Prostate gland (tissue), 2 donors: ENCODE measurements around the gene MYO5B.

Experiments used
- POLR2A ChIP-seq: fragments of 450-650 bp; IDR thresholded peaks from one replicate; pipeline ENCODE4 v1.6.1; 2016; ENCODE audit warnings: antibody characterized with exemption, mild to moderate bottlenecking
- POLR2AphosphoS5 ChIP-seq: sonication (generic); formaldehyde crosslinking; IDR thresholded peaks from one replicate; pipeline ENCODE4 v1.6.1; 2017; ENCODE audit warnings: antibody characterized with exemption
- TF ChIP-seq, protein P1 (sequence below), 4 experiments: fragments of 200-600 bp in 2 of 4; fragments of 450-650 bp in 2 of 4; sonication (generic) in 2 of 4; IDR thresholded peaks; 1 replicate in 3 of 4; 2 replicates in 1 of 4; pipeline ENCODE4 v1.5.1; 2016 to 2019; ENCODE audit warnings: antibody characterized with exemption in 4 of 4, mild to moderate bottlenecking in 2 of 4, moderate library complexity in 2 of 4

- TF ChIP-seq POLR2A, result no peak
- no peak for TF ChIP-seq POLR2AphosphoS5
- TF ChIP-seq, protein P1, sequence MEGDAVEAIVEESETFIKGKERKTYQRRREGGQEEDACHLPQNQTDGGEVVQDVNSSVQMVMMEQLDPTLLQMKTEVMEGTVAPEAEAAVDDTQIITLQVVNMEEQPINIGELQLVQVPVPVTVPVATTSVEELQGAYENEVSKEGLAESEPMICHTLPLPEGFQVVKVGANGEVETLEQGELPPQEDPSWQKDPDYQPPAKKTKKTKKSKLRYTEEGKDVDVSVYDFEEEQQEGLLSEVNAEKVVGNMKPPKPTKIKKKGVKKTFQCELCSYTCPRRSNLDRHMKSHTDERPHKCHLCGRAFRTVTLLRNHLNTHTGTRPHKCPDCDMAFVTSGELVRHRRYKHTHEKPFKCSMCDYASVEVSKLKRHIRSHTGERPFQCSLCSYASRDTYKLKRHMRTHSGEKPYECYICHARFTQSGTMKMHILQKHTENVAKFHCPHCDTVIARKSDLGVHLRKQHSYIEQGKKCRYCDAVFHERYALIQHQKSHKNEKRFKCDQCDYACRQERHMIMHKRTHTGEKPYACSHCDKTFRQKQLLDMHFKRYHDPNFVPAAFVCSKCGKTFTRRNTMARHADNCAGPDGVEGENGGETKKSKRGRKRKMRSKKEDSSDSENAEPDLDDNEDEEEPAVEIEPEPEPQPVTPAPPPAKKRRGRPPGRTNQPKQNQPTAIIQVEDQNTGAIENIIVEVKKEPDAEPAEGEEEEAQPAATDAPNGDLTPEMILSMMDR (IDR thresholded peaks at IDR 0.05), result no peak
These were observed 123.5 kb downstream of the MYO5B start for GRCh38 chr18:50071397-50071796.
